Immature natural killer cell (primary cell): ENCODE data around the gene LIN54. TPM values are rescaled to one million over a fixed set of nuclear protein-coding genes. Genes with fewer than 3 reads are reported as not detected.
"Not testable (repeated sequence)": the region's sequence is repeated elsewhere in the genome, so short reads cannot be mapped to it uniquely, and the experiment has no call there.

Experiments
- DNase-seq, 3 donors: peaks; one replicate each; pipeline ENCODE4 v3.0.0; 2022; ENCODE audit warnings: mixed read lengths in 1 of 3
- H3K27ac Mint-ChIP-seq, 6 donors: one replicate each; pipeline ENCODE4 v1.8.0; 2020; ENCODE audit warnings: mixed read lengths in 6 of 6, mild to moderate bottlenecking in 5 of 6, inconsistent platforms in 4 of 6, moderate library complexity in 3 of 6
- H3K27me3 Mint-ChIP-seq, 3 donors: one replicate each; pipeline ENCODE4 v1.8.0; 2020 to 2021; ENCODE audit warnings: low read depth in 3 of 3, mild to moderate bottlenecking in 3 of 3, mixed read lengths in 3 of 3, moderate library complexity in 3 of 3, inconsistent platforms in 1 of 3
- H3K36me3 Mint-ChIP-seq, 3 donors: one replicate each; pipeline ENCODE4 v1.8.0; 2020; ENCODE audit warnings: mixed read lengths in 3 of 3, inconsistent platforms in 2 of 3, mild to moderate bottlenecking in 2 of 3
- H3K4me1 Mint-ChIP-seq, 2 donors: one replicate each; pipeline ENCODE4 v1.8.0; 2020; ENCODE audit warnings: inconsistent platforms in 2 of 2, mild to moderate bottlenecking in 2 of 2, mixed read lengths in 2 of 2, moderate library complexity in 1 of 2
- H3K4me3 Mint-ChIP-seq, 5 donors: one replicate each; pipeline ENCODE4 v1.8.0; 2020; ENCODE audit warnings: mild to moderate bottlenecking in 5 of 5, mixed read lengths in 5 of 5, inconsistent platforms in 3 of 5, moderate library complexity in 3 of 5
- H3K9me3 Mint-ChIP-seq, 6 donors: one replicate each; pipeline ENCODE4 v1.8.0; 2020; ENCODE audit warnings: mild to moderate bottlenecking in 6 of 6, mixed read lengths in 6 of 6, inconsistent platforms in 4 of 6, moderate library complexity in 3 of 6
- polyA plus RNA-seq, 3 donors: library from polyadenylated mRNA; unstranded; fragments of 300-500 nt; fragmentation: Illumina TruSeq; gene quantifications; one replicate each; pipeline ENCODE4 v1.2.3, GENCODE V29; 2021

The LIN54 gene
- polyA plus RNA-seq = 10 to 100 TPM in 1 of 3 donors, 1 to 10 TPM in 2; 5.5 to 13.1 (median 6.9) TPM

GRCh38 chr4:83010522-83011318 lies at the start of gene LIN54:
TSS of gene LIN54 (minus strand) at chr4:83010823. CDS start at chr4:82984844, 25,979 bp downstream.
- Mint-ChIP-seq H3K4me1 (peaks cover 60 to 77% of the 10 kb centered on the region in 2 donors), H3K9me3 (no peaks in the 10 kb centered on the region)
- DNase-seq = peak; percentile 84 to 87 (median 87)

GRCh38 chr4:83054928-83055327 lies 44.3 kb upstream of the LIN54 start:
- Mint-ChIP-seq H3K27me3 (peaks cover 0 to 2% (median 1%) of the 10 kb centered on the region in 3 donors), H3K4me1 (peaks cover 4 to 5% of the 10 kb centered on the region in 2 donors), H3K36me3 (peaks cover 12 to 41% (median 24%) of the 10 kb centered on the region in 3 donors), H3K9me3 (no peaks in the 10 kb centered on the region), H3K4me3 (no peak overlapping the region), H3K27ac (peak overlapping the region in 1 of 6 donors; percentile 41)
- DNase-seq = peak; percentile 15 to 30 (median 18)

More at GRCh38 chr4:83010522-83011318, at the start of gene LIN54:
- no peaks in the 10 kb centered on the region for H3K36me3 Mint-ChIP-seq
- peak within 1 kb of the TSS; percentile 95 to 96 (median 96) for H3K4me3 Mint-ChIP-seq
- H3K27me3 Mint-ChIP-seq = peaks cover 6 to 10% (median 7%) of the 10 kb centered on the region in 3 donors
- H3K27ac Mint-ChIP-seq = peak within 1 kb of the TSS; percentile 90 to 99 (median 98)

- not testable (repeated sequence) for H3K27me3 Mint-ChIP-seq, H3K4me3 Mint-ChIP-seq, H3K27ac Mint-ChIP-seq, DNase-seq, H3K9me3 Mint-ChIP-seq
- peaks cover 10 to 33% (median 28%) of the 10 kb centered on the region in 3 donors for H3K36me3 Mint-ChIP-seq
- peaks cover 5 to 15% of the 10 kb centered on the region in 2 donors for H3K4me1 Mint-ChIP-seq
These were observed 38.2 kb upstream of the LIN54 start for GRCh38 chr4:83048781-83049180.

GRCh38 chr4:83046693-83047473 lies 36.3 kb upstream of the LIN54 start:
- Mint-ChIP-seq H3K4me1 (peaks cover 8 to 18% of the 10 kb centered on the region in 2 donors), H3K4me3 (no peak overlapping the region), H3K27ac (no peak overlapping the region), H3K36me3 (peaks cover 9 to 20% (median 20%) of the 10 kb centered on the region in 3 donors), H3K27me3 (no peaks in the 10 kb centered on the region), H3K9me3 (no peaks in the 10 kb centered on the region)
- no peak for DNase-seq

GRCh38 chr4:83043801-83044407 lies 33.3 kb upstream of the LIN54 start:
- Mint-ChIP-seq H3K4me1 (peaks cover 17 to 37% of the 10 kb centered on the region in 2 donors), H3K27ac (no peak overlapping the region), H3K36me3 (peaks cover 0 to under 1% (median 0%) of the 10 kb centered on the region in 3 donors), H3K9me3 (no peaks in the 10 kb centered on the region), H3K27me3 (no peaks in the 10 kb centered on the region), H3K4me3 (no peak overlapping the region)
- DNase-seq = no peak

- H3K27me3 Mint-ChIP-seq, H3K36me3 Mint-ChIP-seq, H3K9me3 Mint-ChIP-seq, H3K4me3 Mint-ChIP-seq, DNase-seq, H3K27ac Mint-ChIP-seq: not testable (repeated sequence)
- peaks cover 18 to 38% of the 10 kb centered on the region in 2 donors for H3K4me1 Mint-ChIP-seq
These were observed 32.5 kb upstream of the LIN54 start for GRCh38 chr4:83043157-83043556.

- no peaks in the 10 kb centered on the region for H3K36me3 Mint-ChIP-seq
- H3K27ac Mint-ChIP-seq = no peak overlapping the region
- no peak overlapping the region for H3K4me3 Mint-ChIP-seq
- H3K27me3 Mint-ChIP-seq = peaks cover 0 to 2% (median 0%) of the 10 kb centered on the region in 3 donors
- no peak for DNase-seq
- H3K9me3 Mint-ChIP-seq = no peaks in the 10 kb centered on the region
- peaks cover 36 to 57% of the 10 kb centered on the region in 2 donors for H3K4me1 Mint-ChIP-seq
These were observed 29.6 kb upstream of the LIN54 start for GRCh38 chr4:83040269-83040668.

- peaks cover 38 to 53% of the 10 kb centered on the region in 2 donors for H3K4me1 Mint-ChIP-seq
These were observed 26.5 kb upstream of the LIN54 start for GRCh38 chr4:83036991-83037665.

GRCh38 chr4:83034630-83035494 lies 24.2 kb upstream of the LIN54 start, which contains the start of gene COPS4:
TSS of gene COPS4 (plus strand) at chr4:83035183. CDS start at chr4:83035225, 42 bp downstream.
- Mint-ChIP-seq H3K27ac (peak within 1 kb of the TSS; percentile 93 to 100 (median 98)), H3K9me3 (no peaks in the 10 kb centered on the region), H3K36me3 (no peaks in the 10 kb centered on the region), H3K4me1 (peaks cover 33 to 42% of the 10 kb centered on the region in 2 donors), H3K4me3 (peak within 1 kb of the TSS; percentile 94 to 100 (median 98)), H3K27me3 (peaks cover 6 to 8% (median 7%) of the 10 kb centered on the region in 3 donors)
- peak; percentile 95 to 97 (median 97) for DNase-seq

More at GRCh38 chr4:83036991-83037665, 26.5 kb upstream of the LIN54 start:
- peak overlapping the region in 4 of 6 donors; percentile 0 to 76 (median 52) for H3K27ac Mint-ChIP-seq
- H3K36me3 Mint-ChIP-seq = no peaks in the 10 kb centered on the region
- peaks cover 6 to 8% (median 7%) of the 10 kb centered on the region in 3 donors for H3K27me3 Mint-ChIP-seq
- DNase-seq = no peak
- no peaks in the 10 kb centered on the region for H3K9me3 Mint-ChIP-seq
- peak overlapping the region; percentile 33 to 98 (median 39) for H3K4me3 Mint-ChIP-seq

- H3K27me3 Mint-ChIP-seq = peaks cover 5 to 7% (median 6%) of the 10 kb centered on the region in 3 donors
These were observed 19.1 kb upstream of the LIN54 start for GRCh38 chr4:83029688-83030087.

GRCh38 chr4:83028976-83029375 lies 18.4 kb upstream of the LIN54 start:
- H3K4me1 Mint-ChIP-seq = no peaks in the 10 kb centered on the region
- peaks cover 0 to 4% (median 0%) of the 10 kb centered on the region in 3 donors for H3K36me3 Mint-ChIP-seq
- no peak overlapping the region for H3K4me3 Mint-ChIP-seq
- DNase-seq = no peak
- H3K9me3 Mint-ChIP-seq = peaks cover 0 to 5% (median 0%) of the 10 kb centered on the region in 6 donors
- H3K27ac Mint-ChIP-seq = no peak overlapping the region
- peaks cover 2 to 3% (median 3%) of the 10 kb centered on the region in 3 donors for H3K27me3 Mint-ChIP-seq

More at GRCh38 chr4:83029688-83030087, 19.1 kb upstream of the LIN54 start:
- H3K4me3 Mint-ChIP-seq = no peak overlapping the region
- peaks cover 3% of the 10 kb centered on the region in 2 donors for H3K4me1 Mint-ChIP-seq
- H3K9me3 Mint-ChIP-seq = peaks cover 0 to 5% (median 0%) of the 10 kb centered on the region in 6 donors
- no peak for DNase-seq
- H3K27ac Mint-ChIP-seq = no peak overlapping the region
- peaks cover 0 to 4% (median 0%) of the 10 kb centered on the region in 3 donors for H3K36me3 Mint-ChIP-seq

GRCh38 chr4:83025563-83025962 lies 14.9 kb upstream of the LIN54 start:
- no peaks in the 10 kb centered on the region for H3K4me1 Mint-ChIP-seq
- H3K27me3 Mint-ChIP-seq = peaks cover 3 to 4% (median 3%) of the 10 kb centered on the region in 3 donors
- no peak overlapping the region for H3K27ac Mint-ChIP-seq
- H3K4me3 Mint-ChIP-seq = no peak overlapping the region
- DNase-seq = no peak
- H3K36me3 Mint-ChIP-seq = peaks cover 0 to 4% (median 0%) of the 10 kb centered on the region in 3 donors
- H3K9me3 Mint-ChIP-seq = peaks cover 0 to 5% (median 0%) of the 10 kb centered on the region in 6 donors
